ENCODE results near the gene LPAR6. TPM values are rescaled to one million over a fixed set of nuclear protein-coding genes. Genes with fewer than 3 reads are reported as not detected.

Gene LPAR6, protein sequence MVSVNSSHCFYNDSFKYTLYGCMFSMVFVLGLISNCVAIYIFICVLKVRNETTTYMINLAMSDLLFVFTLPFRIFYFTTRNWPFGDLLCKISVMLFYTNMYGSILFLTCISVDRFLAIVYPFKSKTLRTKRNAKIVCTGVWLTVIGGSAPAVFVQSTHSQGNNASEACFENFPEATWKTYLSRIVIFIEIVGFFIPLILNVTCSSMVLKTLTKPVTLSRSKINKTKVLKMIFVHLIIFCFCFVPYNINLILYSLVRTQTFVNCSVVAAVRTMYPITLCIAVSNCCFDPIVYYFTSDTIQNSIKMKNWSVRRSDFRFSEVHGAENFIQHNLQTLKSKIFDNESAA
- total RNA-seq (2021) (3.3 to 4.2 TPM (median 3.9 TPM) in 3 replicates), Bru-seq, nascent RNA (percentile 39 among the genes with signal in this experiment)
- long read RNA-seq, experiment 1, partial matches to known transcripts = 10 of 10 reads
- long read RNA-seq, experiment 1, other reads (novel, unspliced or antisense) = 0 of 10 reads
- long read RNA-seq, experiment 2, partial matches to known transcripts = 0 of 2 reads
- long read RNA-seq, experiment 2, other reads (novel, unspliced or antisense) = 2 of 2 reads
- long read RNA-seq, experiment 3, partial matches to known transcripts = 5 of 7 reads
- long read RNA-seq, experiment 3, other reads (novel, unspliced or antisense) = 0 of 7 reads

DNA sequence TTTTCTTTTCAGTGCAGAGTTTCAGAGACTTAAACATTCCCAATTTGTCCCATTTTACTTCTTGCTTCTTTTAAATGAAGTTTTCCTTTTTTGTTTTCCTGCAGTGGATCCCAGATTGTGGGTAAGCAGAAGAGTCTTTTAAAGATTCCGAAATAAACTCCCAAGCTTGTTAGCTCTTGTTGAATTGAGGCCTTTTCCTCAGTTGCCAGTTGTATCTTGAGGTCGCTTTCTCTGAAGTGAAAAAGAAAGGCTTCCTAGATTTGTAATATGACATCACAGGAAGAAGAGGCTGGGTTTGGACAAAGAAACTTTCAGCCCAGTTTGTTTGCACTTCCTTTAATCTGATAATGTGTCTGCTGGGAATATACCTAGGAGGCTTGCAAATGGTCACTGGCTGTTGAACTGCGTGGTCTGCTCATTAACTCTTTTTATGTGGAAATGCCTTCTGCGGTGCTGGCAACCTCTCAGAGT is at the start of gene LPAR6:
LPAR6 (minus strand) TSS at position 233 of the 471 bp plus-strand sequence. CDS start 690 bp downstream, outside the sequence.
- ChIA-PET CTCF (no interaction called here), POLR2A (interaction anchor here (0.6 kb wide), 1 partner anchor 394 kb away, joined by 3 read pairs; no protein-coding TSS in a partner anchor)
- H3K27me3 Mint-ChIP-seq (ENCODE audit: low read depth) = no peaks in the 10 kb centered on the region; the same call in 1 of the 2 replicates
- H3K4me1 Mint-ChIP-seq = peaks cover 24% of the 10 kb centered on the region
- peak; percentile 92 for ATAC-seq
- TF ChIP-seq, protein P1, sequence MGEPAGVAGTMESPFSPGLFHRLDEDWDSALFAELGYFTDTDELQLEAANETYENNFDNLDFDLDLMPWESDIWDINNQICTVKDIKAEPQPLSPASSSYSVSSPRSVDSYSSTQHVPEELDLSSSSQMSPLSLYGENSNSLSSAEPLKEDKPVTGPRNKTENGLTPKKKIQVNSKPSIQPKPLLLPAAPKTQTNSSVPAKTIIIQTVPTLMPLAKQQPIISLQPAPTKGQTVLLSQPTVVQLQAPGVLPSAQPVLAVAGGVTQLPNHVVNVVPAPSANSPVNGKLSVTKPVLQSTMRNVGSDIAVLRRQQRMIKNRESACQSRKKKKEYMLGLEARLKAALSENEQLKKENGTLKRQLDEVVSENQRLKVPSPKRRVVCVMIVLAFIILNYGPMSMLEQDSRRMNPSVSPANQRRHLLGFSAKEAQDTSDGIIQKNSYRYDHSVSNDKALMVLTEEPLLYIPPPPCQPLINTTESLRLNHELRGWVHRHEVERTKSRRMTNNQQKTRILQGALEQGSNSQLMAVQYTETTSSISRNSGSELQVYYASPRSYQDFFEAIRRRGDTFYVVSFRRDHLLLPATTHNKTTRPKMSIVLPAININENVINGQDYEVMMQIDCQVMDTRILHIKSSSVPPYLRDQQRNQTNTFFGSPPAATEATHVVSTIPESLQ (CRISPR knock-in tag; IDR thresholded peaks at IDR 0.05) = no peak
- no peak for TF ChIP-seq FOXJ3 (CRISPR knock-in tag; IDR thresholded peaks at IDR 0.05; ENCODE audit: borderline replicate concordance)
- TF ChIP-seq GRHL2 (CRISPR knock-in tag; IDR thresholded peaks at IDR 0.05; ENCODE audit: insufficient replicate concordance, severe bottlenecking) = no peak
- TF ChIP-seq FOXP1 (CRISPR knock-in tag; IDR thresholded peaks at IDR 0.05; ENCODE audit: borderline replicate concordance) = no peak
- no peak for TF ChIP-seq SP1 (CRISPR knock-in tag; conservative IDR thresholded peaks at IDR 0.05)
- TF ChIP-seq ZNF281 (CRISPR knock-in tag; IDR thresholded peaks at IDR 0.05) = no peak
- no peak for TF ChIP-seq NFYB (CRISPR knock-in tag; conservative IDR thresholded peaks at IDR 0.05; ENCODE audit: low read depth)
- peak; percentile 66; the same call in 1 of the 2 replicates for TF ChIP-seq ZBTB21 (CRISPR knock-in tag; IDR thresholded peaks at IDR 0.05; ENCODE audit: borderline replicate concordance)
- TF ChIP-seq, protein P2, sequence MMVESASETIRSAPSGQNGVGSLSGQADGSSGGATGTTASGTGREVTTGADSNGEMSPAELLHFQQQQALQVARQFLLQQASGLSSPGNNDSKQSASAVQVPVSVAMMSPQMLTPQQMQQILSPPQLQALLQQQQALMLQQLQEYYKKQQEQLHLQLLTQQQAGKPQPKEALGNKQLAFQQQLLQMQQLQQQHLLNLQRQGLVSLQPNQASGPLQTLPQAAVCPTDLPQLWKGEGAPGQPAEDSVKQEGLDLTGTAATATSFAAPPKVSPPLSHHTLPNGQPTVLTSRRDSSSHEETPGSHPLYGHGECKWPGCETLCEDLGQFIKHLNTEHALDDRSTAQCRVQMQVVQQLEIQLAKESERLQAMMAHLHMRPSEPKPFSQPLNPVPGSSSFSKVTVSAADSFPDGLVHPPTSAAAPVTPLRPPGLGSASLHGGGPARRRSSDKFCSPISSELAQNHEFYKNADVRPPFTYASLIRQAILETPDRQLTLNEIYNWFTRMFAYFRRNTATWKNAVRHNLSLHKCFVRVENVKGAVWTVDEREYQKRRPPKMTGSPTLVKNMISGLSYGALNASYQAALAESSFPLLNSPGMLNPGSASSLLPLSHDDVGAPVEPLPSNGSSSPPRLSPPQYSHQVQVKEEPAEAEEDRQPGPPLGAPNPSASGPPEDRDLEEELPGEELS (CRISPR knock-in tag; IDR thresholded peaks at IDR 0.05) = no peak
- no peak for TF ChIP-seq ZMAT4 (CRISPR knock-in tag; IDR thresholded peaks at IDR 0.05)
- TF ChIP-seq ZNF232 (CRISPR knock-in tag; IDR thresholded peaks at IDR 0.05) = no peak
- no peak for TF ChIP-seq ELF4 (CRISPR knock-in tag; IDR thresholded peaks at IDR 0.05; ENCODE audit: low read depth)
- 0 out of 2 replicates have a peak, but pooled peaks have one; percentile 19 for TF ChIP-seq GABPB1 (CRISPR knock-in tag; IDR thresholded peaks at IDR 0.05)
- no peak for TF ChIP-seq NFATC4 (CRISPR knock-in tag; IDR thresholded peaks at IDR 0.05)
- TF ChIP-seq, protein P3, sequence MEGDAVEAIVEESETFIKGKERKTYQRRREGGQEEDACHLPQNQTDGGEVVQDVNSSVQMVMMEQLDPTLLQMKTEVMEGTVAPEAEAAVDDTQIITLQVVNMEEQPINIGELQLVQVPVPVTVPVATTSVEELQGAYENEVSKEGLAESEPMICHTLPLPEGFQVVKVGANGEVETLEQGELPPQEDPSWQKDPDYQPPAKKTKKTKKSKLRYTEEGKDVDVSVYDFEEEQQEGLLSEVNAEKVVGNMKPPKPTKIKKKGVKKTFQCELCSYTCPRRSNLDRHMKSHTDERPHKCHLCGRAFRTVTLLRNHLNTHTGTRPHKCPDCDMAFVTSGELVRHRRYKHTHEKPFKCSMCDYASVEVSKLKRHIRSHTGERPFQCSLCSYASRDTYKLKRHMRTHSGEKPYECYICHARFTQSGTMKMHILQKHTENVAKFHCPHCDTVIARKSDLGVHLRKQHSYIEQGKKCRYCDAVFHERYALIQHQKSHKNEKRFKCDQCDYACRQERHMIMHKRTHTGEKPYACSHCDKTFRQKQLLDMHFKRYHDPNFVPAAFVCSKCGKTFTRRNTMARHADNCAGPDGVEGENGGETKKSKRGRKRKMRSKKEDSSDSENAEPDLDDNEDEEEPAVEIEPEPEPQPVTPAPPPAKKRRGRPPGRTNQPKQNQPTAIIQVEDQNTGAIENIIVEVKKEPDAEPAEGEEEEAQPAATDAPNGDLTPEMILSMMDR (IDR thresholded peaks at IDR 0.05) = no peak
- TF ChIP-seq EMX1 (CRISPR knock-in tag; IDR thresholded peaks at IDR 0.05) = no peak
- no peak for TF ChIP-seq ATF1 (CRISPR knock-in tag; IDR thresholded peaks at IDR 0.05)
- TF ChIP-seq GTF2I (CRISPR knock-in tag; conservative IDR thresholded peaks at IDR 0.05) = no peak
- peaks cover 15% of the 10 kb centered on the region for H3K9me3 Mint-ChIP-seq
- peak within 1 kb of the TSS; percentile 87 for H3K4me3 Mint-ChIP-seq
- H3K36me3 Mint-ChIP-seq = peaks cover 21% of the 10 kb centered on the region
- DNase-seq (ENCODE audit: low spot score) = no peak
- peak within 1 kb of the TSS; percentile 93 for H3K27ac Mint-ChIP-seq

Data from WTC11 (cell line).